ENCODE measurements around the gene FAM169A. TPM values are rescaled to one million over a fixed set of nuclear protein-coding genes. Genes with fewer than 3 reads are reported as not detected.
"Not testable (repeated sequence)": the region's sequence is repeated elsewhere in the genome, so short reads cannot be mapped to it uniquely, and the experiment has no call there.

Gene FAM169A
- total and polyA plus RNA-seq, 2 donors (not counting 1 experiment from before 2014, with no cell fraction given) = 2.1 to 9.4 TPM

GRCh38 chr5:74762599-74762998, 103.6 kb downstream of the FAM169A start:
- peaks cover 9% of the 10 kb centered on the region for H4K20me1 ChIP-seq (ENCODE audit: control insufficient read depth, insufficient read depth, low read length, poor library complexity, severe bottlenecking)
- Mint-ChIP-seq H3K27me3 (no peaks in the 10 kb centered on the region), H3K4me3 (no peak overlapping the region), H3K4me1 (peaks cover 20% of the 10 kb centered on the region), H3K27ac (no peak overlapping the region), H3K9me3 (ENCODE audit: insufficient read depth) (no peaks in the 10 kb centered on the region)
- ChIA-PET POLR2A (no interaction called here), CTCF (interaction anchor here (0.6 to 1.2 kb wide), 2 partner anchors 11 to 12 kb away, joined by 3 to 4 read pairs; no protein-coding TSS in a partner anchor)
- no peaks in the 10 kb centered on the region for H3K9me3 ChIP-seq (ENCODE audit: control extremely low read depth in 1 of 3, control insufficient read depth in 2 of 3, insufficient read depth in 1 of 3, low read length in 2 of 3)
- WGBS (ENCODE audit: insufficient coverage) = no CpG with 5 or more reads among the region's 2 CpGs
- no peak overlapping the region for H3K27ac ChIP-seq (ENCODE audit: low read length in 2 of 2)
- no peak overlapping the region for H3K9ac ChIP-seq (ENCODE audit: low read length)
- TF ChIP-seq CTCF (IDR thresholded peaks at IDR 0.05) = no peak
- no peak for TF ChIP-seq EZH2 (IDR thresholded peaks at IDR 0.05; ENCODE audit: borderline replicate concordance, insufficient read depth, low read depth, low read length, poor library complexity, severe bottlenecking)
- intact Hi-C loops (cut with micrococcal nuclease) = loop anchor here (10.0 kb wide), 1 partner anchor 1948 kb away; the partner anchor contains the start of gene TNPO1
- H3K4me1 ChIP-seq (ENCODE audit: control insufficient read depth in 2 of 2, insufficient read depth in 2 of 2, low read length in 2 of 2) = peaks cover 14% of the 10 kb centered on the region in 2 donors
- no peak for ATAC-seq (ENCODE audit: low read depth)
- no peak for DNase-seq
- peaks cover 5 to 33% of the 10 kb centered on the region in 2 experiments for H3K36me3 ChIP-seq (replicated peaks in 1 of 2; ENCODE audit: control extremely low read depth in 1 of 2, control insufficient read depth in 1 of 2, extremely low read depth in 1 of 2, insufficient read depth in 2 of 2, low read length in 1 of 2)
- H2AFZ ChIP-seq (ENCODE audit: insufficient read depth, low read depth, low read length, poor library complexity, severe bottlenecking) = no peak overlapping the region
- no peaks in the 10 kb centered on the region for H3K27me3 ChIP-seq (replicated peaks in 1 of 4; ENCODE audit: control extremely low read depth in 1 of 4, control insufficient read depth in 3 of 4, insufficient read depth in 4 of 4, low read length in 3 of 4)
- H3K4me2 ChIP-seq (replicated peaks; ENCODE audit: low read depth, low read length, poor library complexity, severe bottlenecking) = no peak overlapping the region
- no peak overlapping the region for H3K4me3 ChIP-seq (ENCODE audit: control extremely low read depth in 1 of 5, extremely low read depth in 1 of 5, insufficient read depth in 1 of 5, low read depth in 2 of 5, low read length in 4 of 5)
- peaks cover 40% of the 10 kb centered on the region for H3K79me2 ChIP-seq (ENCODE audit: control insufficient read depth, insufficient read depth, low read length)

- H3K4me1 Mint-ChIP-seq = peaks cover 12% of the 10 kb centered on the region
- H3K4me3 ChIP-seq (ENCODE audit: control extremely low read depth in 1 of 5, extremely low read depth in 1 of 5, insufficient read depth in 1 of 5, low read depth in 2 of 5, low read length in 4 of 5) = no peak overlapping the region
- H3K9me3 Mint-ChIP-seq (ENCODE audit: insufficient read depth) = peaks cover 5% of the 10 kb centered on the region
- no peak overlapping the region for H3K4me2 ChIP-seq (replicated peaks; ENCODE audit: low read depth, low read length, poor library complexity, severe bottlenecking)
- H3K4me1 ChIP-seq (ENCODE audit: control insufficient read depth in 2 of 2, insufficient read depth in 2 of 2, low read length in 2 of 2) = peaks cover 12% of the 10 kb centered on the region in 2 donors
- no peak overlapping the region for H3K4me3 Mint-ChIP-seq
- CTCF ChIA-PET = interaction anchor here (0.6 to 1.2 kb wide), 2 partner anchors 13 to 112 kb away, joined by 3 to 4 read pairs; no protein-coding TSS in a partner anchor
- DNase-seq = no peak
- WGBS (ENCODE audit: insufficient coverage) = no CpG with 5 or more reads among the region's 1 CpG
- H3K27ac Mint-ChIP-seq = no peak overlapping the region
- no peak overlapping the region for H2AFZ ChIP-seq (ENCODE audit: insufficient read depth, low read depth, low read length, poor library complexity, severe bottlenecking)
- peaks cover 6 to 46% of the 10 kb centered on the region in 2 experiments for H3K36me3 ChIP-seq (replicated peaks in 1 of 2; ENCODE audit: control extremely low read depth in 1 of 2, control insufficient read depth in 1 of 2, extremely low read depth in 1 of 2, insufficient read depth in 2 of 2, low read length in 1 of 2)
- intact Hi-C loops (cut with micrococcal nuclease) = loop anchor here (10.0 kb wide), 1 partner anchor 1946 kb away; the partner anchor contains the start of gene TNPO1
- no peaks in the 10 kb centered on the region for H3K9me3 ChIP-seq (ENCODE audit: control extremely low read depth in 1 of 3, control insufficient read depth in 2 of 3, insufficient read depth in 1 of 3, low read length in 2 of 3)
- TF ChIP-seq EZH2 (IDR thresholded peaks at IDR 0.05; ENCODE audit: borderline replicate concordance, insufficient read depth, low read depth, low read length, poor library complexity, severe bottlenecking) (no peak), CTCF (IDR thresholded peaks at IDR 0.05) (no peak)
- no peak for ATAC-seq (ENCODE audit: low read depth)
- POLR2A ChIA-PET = no interaction called here
- no peaks in the 10 kb centered on the region for H3K27me3 Mint-ChIP-seq
- H3K27ac ChIP-seq (ENCODE audit: low read length in 2 of 2) = no peak overlapping the region
- peaks cover 8% of the 10 kb centered on the region for H4K20me1 ChIP-seq (ENCODE audit: control insufficient read depth, insufficient read depth, low read length, poor library complexity, severe bottlenecking)
- no peaks in the 10 kb centered on the region for H3K27me3 ChIP-seq (replicated peaks in 1 of 4; ENCODE audit: control extremely low read depth in 1 of 4, control insufficient read depth in 3 of 4, insufficient read depth in 4 of 4, low read length in 3 of 4)
- H3K9ac ChIP-seq (ENCODE audit: low read length) = no peak overlapping the region
- H3K79me2 ChIP-seq (ENCODE audit: control insufficient read depth, insufficient read depth, low read length) = peaks cover 34% of the 10 kb centered on the region
Measured at GRCh38 chr5:74761241-74761640, 104.9 kb downstream of the FAM169A start.

DNA sequence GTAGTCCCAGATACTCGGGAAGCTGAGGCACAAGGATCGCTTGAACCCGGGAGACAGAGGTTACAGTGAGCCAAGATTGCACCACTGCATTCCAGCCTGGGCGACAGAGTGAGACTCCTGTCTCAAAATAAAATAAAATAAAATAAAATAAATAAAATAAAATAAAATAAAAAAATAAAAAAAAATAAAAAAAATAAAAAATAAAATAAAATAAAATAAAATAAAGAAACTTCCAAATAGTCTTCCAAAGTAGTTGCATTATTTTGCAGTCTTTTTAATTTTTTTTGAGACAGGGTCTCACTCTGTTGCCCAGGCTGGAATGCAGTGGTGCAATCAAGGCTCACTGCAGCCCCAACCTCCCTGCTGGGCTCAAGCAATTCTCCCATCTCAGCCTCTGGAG, 117.4 kb downstream of the FAM169A start:
- POLR2A ChIA-PET; H3K4me1 Mint-ChIP-seq; H3K4me3 ChIP-seq (ENCODE audit: control extremely low read depth in 1 of 5, extremely low read depth in 1 of 5, insufficient read depth in 1 of 5, low read depth in 2 of 5, low read length in 4 of 5); H3K27me3 ChIP-seq (replicated peaks in 1 of 4; ENCODE audit: control extremely low read depth in 1 of 4, control insufficient read depth in 3 of 4, insufficient read depth in 4 of 4, low read length in 3 of 4); H3K27ac Mint-ChIP-seq; H3K9me3 Mint-ChIP-seq (ENCODE audit: insufficient read depth); H3K9ac ChIP-seq (ENCODE audit: low read length); intact Hi-C loops (cut with micrococcal nuclease); H3K4me2 ChIP-seq (replicated peaks; ENCODE audit: low read depth, low read length, poor library complexity, severe bottlenecking); H3K79me2 ChIP-seq (ENCODE audit: control insufficient read depth, insufficient read depth, low read length); H3K9me3 ChIP-seq (ENCODE audit: control extremely low read depth in 1 of 3, control insufficient read depth in 2 of 3, insufficient read depth in 1 of 3, low read length in 2 of 3); H3K27me3 Mint-ChIP-seq; ATAC-seq (ENCODE audit: low read depth); H3K4me1 ChIP-seq (ENCODE audit: control insufficient read depth in 2 of 2, insufficient read depth in 2 of 2, low read length in 2 of 2); H3K4me3 Mint-ChIP-seq; DNase-seq; H3K27ac ChIP-seq (ENCODE audit: low read length in 2 of 2); H2AFZ ChIP-seq (ENCODE audit: insufficient read depth, low read depth, low read length, poor library complexity, severe bottlenecking); H4K20me1 ChIP-seq (ENCODE audit: control insufficient read depth, insufficient read depth, low read length, poor library complexity, severe bottlenecking); CTCF ChIA-PET: not testable (repeated sequence)
- WGBS (ENCODE audit: insufficient coverage) = 100% methylated on average over 3 of the region's 4 CpGs
- peaks cover 6 to 64% of the 10 kb centered on the region in 2 experiments for H3K36me3 ChIP-seq (replicated peaks in 1 of 2; ENCODE audit: control extremely low read depth in 1 of 2, control insufficient read depth in 1 of 2, extremely low read depth in 1 of 2, insufficient read depth in 2 of 2, low read length in 1 of 2)
